ENCODE data around the gene ANKRD11. TPM values are rescaled to one million over a fixed set of nuclear protein-coding genes. Genes with fewer than 3 reads are reported as not detected.

The ANKRD11 gene
- total RNA-seq, 1 experiment from 2014 or later, result 99.4 TPM

- ATAC-seq, result no peak
- Histone ChIP-seq H3K9me3 (ENCODE audit: control insufficient read depth, insufficient read depth, low read depth, low read length) (no peaks in the 10 kb centered on the region), H3K4me3 (ENCODE audit: low read depth in 2 of 2, low read length in 2 of 2) (no peak overlapping the region), H3K27me3 (ENCODE audit: control insufficient read depth, insufficient read depth, low read length) (no peaks in the 10 kb centered on the region), H3K27ac (ENCODE audit: low read length) (no peak overlapping the region), H3K4me1 (ENCODE audit: control insufficient read depth, insufficient read depth, low read length) (peaks cover 50% of the 10 kb centered on the region), H3K36me3 (ENCODE audit: control insufficient read depth, insufficient read depth, low read length) (no peaks in the 10 kb centered on the region)
- ChIA-PET POLR2A (no interaction called here), CTCF (no interaction called here)
- in situ Hi-C loops (cut with HindIII; ENCODE audit: low pct_unique_long_range_greater_than_20kb, low sequenced_read_pairs), result no loop called here
- BruUV-seq (replicated peaks), result no TSS peak
- intact Hi-C loops (cut with micrococcal nuclease; ENCODE audit: unreplicated experiment), result no loop called here
- no peak for TF ChIP-seq POLR2AphosphoS5 (IDR thresholded peaks at IDR 0.05; ENCODE audit: low read depth, low read length)
- TF ChIP-seq TCF7L2 (IDR thresholded peaks at IDR 0.05; ENCODE audit: low read depth, low read length), result no peak
- TF ChIP-seq CTCF (IDR thresholded peaks at IDR 0.05), result no peak
- TF ChIP-seq SIN3A (IDR thresholded peaks at IDR 0.05; ENCODE audit: borderline replicate concordance, insufficient read depth, low read depth, low read length), result no peak
- TF ChIP-seq REST (IDR thresholded peaks at IDR 0.05; ENCODE audit: insufficient read depth in 1 of 2, low read depth in 2 of 2, low read length in 1 of 2), result no peak
- no peak for DNase-seq (ENCODE audit: low read depth, low spot score)
Measured at GRCh38 chr16:89413811-89414585, 76.4 kb downstream of the ANKRD11 start.

- no peak for ATAC-seq
- DNase-seq (ENCODE audit: low read depth, low spot score), result no peak
- ChIA-PET CTCF (no interaction called here), POLR2A (no interaction called here)
- peaks cover 62% of the 10 kb centered on the region for H3K4me1 ChIP-seq (ENCODE audit: control insufficient read depth, insufficient read depth, low read length)
- no peak overlapping the region for H3K4me3 ChIP-seq (ENCODE audit: low read depth in 2 of 2, low read length in 2 of 2)
- BruUV-seq (replicated peaks), result no TSS peak
- in situ Hi-C loops (cut with HindIII; ENCODE audit: low pct_unique_long_range_greater_than_20kb, low sequenced_read_pairs), result no loop called here
- TF ChIP-seq SIN3A (IDR thresholded peaks at IDR 0.05; ENCODE audit: borderline replicate concordance, insufficient read depth, low read depth, low read length) (no peak), REST (IDR thresholded peaks at IDR 0.05; ENCODE audit: insufficient read depth in 1 of 2, low read depth in 2 of 2, low read length in 1 of 2) (no peak), POLR2AphosphoS5 (IDR thresholded peaks at IDR 0.05; ENCODE audit: low read depth, low read length) (no peak), TCF7L2 (IDR thresholded peaks at IDR 0.05; ENCODE audit: low read depth, low read length) (no peak), CTCF (IDR thresholded peaks at IDR 0.05) (no peak)
- no peaks in the 10 kb centered on the region for H3K36me3 ChIP-seq (ENCODE audit: control insufficient read depth, insufficient read depth, low read length)
- intact Hi-C loops (cut with micrococcal nuclease; ENCODE audit: unreplicated experiment), result no loop called here
- no peaks in the 10 kb centered on the region for H3K9me3 ChIP-seq (ENCODE audit: control insufficient read depth, insufficient read depth, low read depth, low read length)
- no peaks in the 10 kb centered on the region for H3K27me3 ChIP-seq (ENCODE audit: control insufficient read depth, insufficient read depth, low read length)
- H3K27ac ChIP-seq (ENCODE audit: low read length), result no peak overlapping the region
Measured at GRCh38 chr16:89412811-89413210, 77.5 kb downstream of the ANKRD11 start.

All from Panc1 (cell line).